HEK293 (cell line): Measurements from ENCODE around the gene ACSM6.

Experiments
- SP7 ChIP-seq: fragments of 450-650 bp; formaldehyde crosslinking; IDR thresholded peaks from 2 replicates; pipeline ENCODE4 v1.5.1; 2016; ENCODE audit warnings: missing biosample characterization, missing genetic modification characterization
- ZNF350 ChIP-seq: fragments of 450-650 bp; formaldehyde crosslinking; IDR thresholded peaks from 2 replicates; pipeline ENCODE4 v1.5.0; 2017; ENCODE audit warnings: missing biosample characterization, mild to moderate bottlenecking, missing genetic modification characterization
- ZNF660 ChIP-seq: fragments of 450-650 bp; IDR thresholded peaks from 2 replicates; pipeline ENCODE4 v1.5.1; 2018; ENCODE audit warnings: missing biosample characterization, mild to moderate bottlenecking, missing genetic modification characterization
- TF ChIP-seq, protein P1 (sequence below): fragments of 450-650 bp; formaldehyde crosslinking; IDR thresholded peaks from 2 replicates; pipeline ENCODE4 v1.5.1; 2016; ENCODE audit warnings: missing biosample characterization, missing genetic modification characterization
- TF ChIP-seq, protein P2 (sequence below): IDR thresholded peaks from 2 replicates; pipeline ENCODE4 v1.6.1; 2011; ENCODE audit warnings: mild to moderate bottlenecking, low read depth, low read length, borderline replicate concordance

DNA sequence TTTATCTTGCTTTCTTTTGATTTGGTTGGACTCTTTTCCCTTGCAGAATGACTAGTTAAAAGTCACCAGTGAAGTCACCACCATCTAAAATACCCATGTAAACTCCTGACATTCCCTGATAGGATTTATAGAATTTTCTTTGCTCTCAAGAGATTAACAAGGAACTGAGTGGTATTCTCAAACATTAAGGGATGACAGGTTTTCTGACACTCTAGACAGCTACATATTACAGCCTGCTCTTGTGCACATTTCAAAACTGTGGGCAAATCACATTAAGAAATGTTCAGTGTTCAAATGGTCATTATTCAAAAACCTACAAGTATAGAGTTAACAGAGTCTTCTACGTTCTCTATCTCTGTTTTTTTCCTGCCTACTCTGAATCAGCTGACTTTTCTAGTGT is 15.8 kb upstream of the ACSM6 start:
- TF ChIP-seq ZNF660 (tag by site-specific recombination) (no peak), SP7 (tag by site-specific recombination) (no peak), ZNF350 (no peak)
- TF ChIP-seq, protein P1, sequence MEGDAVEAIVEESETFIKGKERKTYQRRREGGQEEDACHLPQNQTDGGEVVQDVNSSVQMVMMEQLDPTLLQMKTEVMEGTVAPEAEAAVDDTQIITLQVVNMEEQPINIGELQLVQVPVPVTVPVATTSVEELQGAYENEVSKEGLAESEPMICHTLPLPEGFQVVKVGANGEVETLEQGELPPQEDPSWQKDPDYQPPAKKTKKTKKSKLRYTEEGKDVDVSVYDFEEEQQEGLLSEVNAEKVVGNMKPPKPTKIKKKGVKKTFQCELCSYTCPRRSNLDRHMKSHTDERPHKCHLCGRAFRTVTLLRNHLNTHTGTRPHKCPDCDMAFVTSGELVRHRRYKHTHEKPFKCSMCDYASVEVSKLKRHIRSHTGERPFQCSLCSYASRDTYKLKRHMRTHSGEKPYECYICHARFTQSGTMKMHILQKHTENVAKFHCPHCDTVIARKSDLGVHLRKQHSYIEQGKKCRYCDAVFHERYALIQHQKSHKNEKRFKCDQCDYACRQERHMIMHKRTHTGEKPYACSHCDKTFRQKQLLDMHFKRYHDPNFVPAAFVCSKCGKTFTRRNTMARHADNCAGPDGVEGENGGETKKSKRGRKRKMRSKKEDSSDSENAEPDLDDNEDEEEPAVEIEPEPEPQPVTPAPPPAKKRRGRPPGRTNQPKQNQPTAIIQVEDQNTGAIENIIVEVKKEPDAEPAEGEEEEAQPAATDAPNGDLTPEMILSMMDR (tag by site-specific recombination): no peak
- TF ChIP-seq, protein P2, sequence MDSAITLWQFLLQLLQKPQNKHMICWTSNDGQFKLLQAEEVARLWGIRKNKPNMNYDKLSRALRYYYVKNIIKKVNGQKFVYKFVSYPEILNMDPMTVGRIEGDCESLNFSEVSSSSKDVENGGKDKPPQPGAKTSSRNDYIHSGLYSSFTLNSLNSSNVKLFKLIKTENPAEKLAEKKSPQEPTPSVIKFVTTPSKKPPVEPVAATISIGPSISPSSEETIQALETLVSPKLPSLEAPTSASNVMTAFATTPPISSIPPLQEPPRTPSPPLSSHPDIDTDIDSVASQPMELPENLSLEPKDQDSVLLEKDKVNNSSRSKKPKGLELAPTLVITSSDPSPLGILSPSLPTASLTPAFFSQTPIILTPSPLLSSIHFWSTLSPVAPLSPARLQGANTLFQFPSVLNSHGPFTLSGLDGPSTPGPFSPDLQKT: no peak
